Activated CD4-positive, CD25-positive, alpha-beta regulatory T cell (primary cell): ENCODE data around the gene SDE2.
"Not testable (repeated sequence)": the region's sequence is repeated elsewhere in the genome, so short reads cannot be mapped to it uniquely, and the experiment has no call there.

Source experiments
- DNase-seq, 4 experiments: peaks; one replicate each; lab custom pipeline; 2025; lab: John Stamatoyannopoulos, UW

Gene SDE2

GRCh38 chr1:225975146-225975545 lies 24.0 kb downstream of the SDE2 start:
- DNase-seq, result not testable (repeated sequence)

DNA sequence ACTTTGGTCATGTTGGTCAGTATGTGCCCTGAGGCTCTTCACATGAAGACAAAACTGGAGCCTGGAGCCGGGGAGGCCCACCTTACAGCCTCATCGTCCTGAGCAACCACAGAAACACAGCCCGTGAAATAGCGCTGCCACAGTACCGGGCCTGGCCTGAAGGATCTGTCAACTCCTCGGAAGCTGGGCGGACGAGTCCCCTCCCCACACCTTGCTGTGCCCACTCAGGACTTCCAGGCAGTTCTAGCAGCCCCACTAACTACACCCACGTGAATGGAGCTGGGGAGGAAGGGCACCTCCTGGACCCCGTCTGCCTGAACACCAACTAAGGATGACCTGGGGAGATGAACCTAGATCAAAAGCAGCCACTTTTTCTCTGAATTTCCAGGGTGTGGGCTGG lies 24.7 kb downstream of the SDE2 start:
- no peak for DNase-seq

- DNase-seq, result no peak
These were observed 26.0 kb downstream of the SDE2 start for GRCh38 chr1:225973158-225973557.

DNA sequence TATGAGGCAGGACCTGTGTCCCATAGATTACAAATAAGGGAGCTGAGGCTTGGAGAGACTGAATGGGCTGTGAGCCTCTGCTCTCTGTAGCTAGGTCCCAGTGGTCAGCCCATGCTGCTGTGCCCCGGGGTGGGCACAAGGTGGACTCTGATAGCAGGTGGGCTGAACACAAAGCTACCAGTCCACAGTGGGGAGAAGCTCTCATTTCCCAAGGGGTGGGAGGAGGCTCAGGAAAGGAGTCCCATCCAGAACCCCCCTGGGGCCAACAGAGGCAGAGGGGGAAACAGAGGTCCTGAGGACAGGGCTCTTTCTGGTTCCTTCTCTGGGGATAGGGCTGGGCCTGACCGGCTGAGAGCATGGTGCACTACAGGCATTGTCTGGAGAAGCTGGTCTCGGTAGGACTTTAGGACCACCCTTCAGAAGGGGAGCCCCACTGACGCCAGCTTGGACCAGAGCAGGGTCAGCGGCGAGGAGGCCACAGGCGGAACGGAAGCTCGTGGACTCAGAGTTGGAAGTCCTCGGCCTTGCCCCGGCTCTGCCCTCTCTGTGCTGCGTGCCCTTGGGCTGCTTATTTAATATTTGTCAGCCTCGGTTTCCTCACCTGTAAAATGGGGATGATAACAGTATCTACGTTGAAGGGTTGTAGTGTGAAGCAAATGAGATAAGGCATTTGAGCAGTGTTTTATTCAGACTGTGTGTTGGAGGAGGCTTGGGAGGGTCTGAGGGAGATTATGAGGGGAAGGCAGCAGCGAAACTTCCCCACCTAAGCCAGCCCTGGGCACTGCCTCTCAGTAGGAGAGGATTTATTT lies 26.6 kb downstream of the SDE2 start:
- no peak for DNase-seq

GRCh38 chr1:225970592-225971157 lies 28.5 kb downstream of the SDE2 start:
- not testable (repeated sequence) for DNase-seq

DNA sequence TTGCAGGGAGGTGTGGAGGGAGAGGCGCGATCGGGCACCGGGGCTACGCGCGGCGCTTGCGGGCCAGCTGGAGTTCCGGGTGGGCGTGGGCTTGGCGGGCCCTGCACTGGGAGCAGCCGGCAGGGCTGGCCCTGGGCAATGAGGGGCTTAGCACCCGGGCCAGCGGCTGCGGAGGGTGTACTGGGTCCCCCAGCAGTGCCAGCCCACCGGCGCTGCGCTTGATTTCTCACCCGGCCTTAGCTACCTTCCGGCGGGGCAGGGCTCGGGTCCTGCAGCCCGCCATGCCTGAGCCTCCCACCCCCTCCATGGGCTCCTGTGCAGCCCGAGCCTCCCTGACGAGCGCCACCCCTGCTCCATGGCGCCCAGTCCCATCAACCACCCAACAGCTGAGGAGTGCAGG lies 29.4 kb downstream of the SDE2 start:
- not testable (repeated sequence) for DNase-seq

DNA sequence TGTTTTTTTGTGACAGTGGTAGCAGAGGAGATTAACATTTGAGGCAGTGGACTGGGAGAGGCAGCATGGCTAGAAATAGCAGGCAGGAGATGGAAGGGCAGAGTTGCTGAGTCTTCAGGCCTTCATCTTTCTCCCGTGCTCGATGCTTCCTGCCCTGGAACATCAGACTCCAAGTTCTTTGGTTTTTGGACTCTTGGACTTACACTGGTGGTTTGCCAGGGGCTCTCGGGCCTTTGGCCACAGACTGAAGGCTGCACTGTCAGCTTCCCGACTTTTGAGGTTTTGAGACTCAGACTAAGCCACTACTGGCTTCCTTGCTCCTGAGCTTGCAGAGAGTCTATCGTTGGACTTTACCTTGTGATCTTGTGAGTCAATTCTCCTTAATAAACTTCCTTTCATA lies 33.9 kb downstream of the SDE2 start:
- no peak for DNase-seq

DNA sequence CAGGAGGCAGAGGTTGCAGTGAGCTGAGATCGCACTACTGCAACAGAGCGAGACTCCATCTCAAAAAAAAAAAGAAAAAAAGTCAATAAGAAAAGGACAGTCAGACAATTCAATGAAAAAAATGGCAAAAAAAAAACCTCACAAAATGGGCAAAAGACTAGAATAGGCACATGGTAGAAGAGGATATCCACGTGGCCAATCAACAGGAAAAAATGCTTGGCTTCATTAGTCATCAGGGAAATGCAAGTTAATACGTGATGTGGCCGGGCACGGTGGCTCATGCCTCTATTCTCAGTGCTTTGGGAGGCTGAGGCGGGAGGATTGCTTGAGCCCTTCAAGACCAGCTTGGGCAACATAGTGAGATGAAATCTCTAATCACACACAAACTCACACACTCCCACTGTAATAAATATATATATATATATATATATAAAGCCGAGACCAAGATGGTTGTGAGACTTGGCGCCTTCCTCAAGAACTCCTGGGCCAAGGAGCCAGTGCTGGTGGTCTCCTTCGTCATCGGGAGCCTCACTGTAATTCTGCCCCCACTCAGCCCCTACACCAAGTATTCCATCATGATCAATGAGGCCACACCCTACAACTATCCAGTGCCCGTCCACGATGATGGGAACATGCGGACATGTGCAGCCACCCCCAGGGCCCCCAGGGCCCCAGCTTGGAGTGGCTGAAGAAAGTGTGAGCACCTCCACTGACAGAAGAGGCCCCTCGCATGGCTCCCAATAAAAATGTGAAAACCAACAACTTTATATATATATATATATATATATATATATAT lies 35.2 kb downstream of the SDE2 start:
- DNase-seq, result no peak

GRCh38 chr1:225962440-225962975 lies 36.6 kb downstream of the SDE2 start:
- DNase-seq, result peak; percentile 19 to 47 (median 32)

DNA sequence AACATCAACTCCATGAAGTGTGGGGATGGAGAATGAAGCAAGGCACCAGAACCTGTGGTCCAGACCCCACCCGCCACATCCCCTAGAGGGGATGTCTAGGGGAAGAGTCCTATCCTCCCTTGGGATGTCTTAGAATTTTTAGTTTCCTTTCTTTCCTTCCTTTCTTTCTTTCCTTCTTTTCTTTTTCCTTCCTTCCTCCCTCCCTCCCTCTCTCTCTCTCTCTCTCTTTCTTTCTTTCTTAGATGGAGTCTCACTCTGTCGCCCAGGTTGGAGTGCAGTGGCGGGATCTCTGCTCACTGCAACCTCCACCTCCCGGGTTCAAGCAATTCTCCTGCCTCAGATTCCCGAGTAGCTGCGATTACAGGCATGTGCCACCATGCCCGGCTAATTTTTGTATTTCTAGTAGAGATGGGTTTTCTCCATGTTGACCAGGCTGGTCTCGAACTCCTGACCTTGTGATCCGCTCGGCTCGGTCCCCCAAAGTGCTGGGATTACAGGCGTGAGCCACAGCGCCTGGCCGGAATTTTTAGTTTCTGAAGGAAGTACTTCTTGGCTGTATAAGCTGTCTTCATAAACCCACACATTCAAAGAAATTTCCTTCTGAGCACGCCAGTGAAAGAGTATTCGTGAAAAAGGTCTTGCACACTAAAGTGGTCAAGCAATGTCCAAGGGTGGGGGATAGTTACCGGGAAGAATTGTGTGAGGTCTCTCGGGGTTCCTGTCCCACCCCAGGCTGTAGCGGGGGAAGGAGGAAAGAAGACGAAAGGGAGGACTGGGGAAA lies 37.3 kb downstream of the SDE2 start:
- no peak for DNase-seq

DNA sequence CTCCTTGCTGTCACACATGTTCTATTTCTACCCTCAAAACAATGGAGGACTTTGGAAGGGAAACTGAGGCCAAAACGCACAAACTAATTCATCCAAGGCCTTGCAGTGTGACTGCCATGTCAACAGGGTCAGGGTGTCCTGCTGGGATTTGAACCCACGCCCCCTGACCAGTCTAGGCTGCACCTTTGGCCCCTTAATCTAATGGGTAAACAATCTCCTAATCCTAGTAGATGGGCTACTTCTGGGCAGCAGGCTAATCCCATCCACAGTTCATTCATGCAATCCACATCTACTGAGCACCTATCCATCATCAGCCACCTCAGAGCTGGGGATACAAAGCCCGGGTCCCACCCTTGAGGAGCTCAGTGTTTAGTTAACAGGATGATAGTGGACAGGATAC lies 41.1 kb downstream of the SDE2 start:
- DNase-seq, result no peak

- no peak for DNase-seq
These were observed 44.4 kb downstream of the SDE2 start for GRCh38 chr1:225954753-225955152.

DNA sequence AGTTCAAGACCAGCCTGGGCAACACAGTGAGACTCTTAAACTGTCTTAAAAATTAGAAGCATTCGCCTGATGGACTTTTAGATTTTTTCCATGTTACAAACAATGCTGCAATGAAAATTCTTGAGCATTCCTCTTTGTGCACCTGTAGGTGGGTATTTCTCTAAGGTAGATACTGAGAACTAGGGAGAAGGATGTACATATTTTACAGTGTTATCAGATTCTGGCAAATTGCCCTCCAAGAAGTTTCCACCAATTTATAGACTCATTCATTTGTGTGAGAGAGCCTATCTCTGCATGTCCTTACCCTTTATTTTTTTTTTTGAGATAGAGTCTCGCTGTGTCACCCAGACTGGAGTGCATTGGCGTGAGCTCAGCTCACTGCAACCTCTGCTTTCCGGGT lies 45.8 kb downstream of the SDE2 start:
- DNase-seq, result no peak

DNA sequence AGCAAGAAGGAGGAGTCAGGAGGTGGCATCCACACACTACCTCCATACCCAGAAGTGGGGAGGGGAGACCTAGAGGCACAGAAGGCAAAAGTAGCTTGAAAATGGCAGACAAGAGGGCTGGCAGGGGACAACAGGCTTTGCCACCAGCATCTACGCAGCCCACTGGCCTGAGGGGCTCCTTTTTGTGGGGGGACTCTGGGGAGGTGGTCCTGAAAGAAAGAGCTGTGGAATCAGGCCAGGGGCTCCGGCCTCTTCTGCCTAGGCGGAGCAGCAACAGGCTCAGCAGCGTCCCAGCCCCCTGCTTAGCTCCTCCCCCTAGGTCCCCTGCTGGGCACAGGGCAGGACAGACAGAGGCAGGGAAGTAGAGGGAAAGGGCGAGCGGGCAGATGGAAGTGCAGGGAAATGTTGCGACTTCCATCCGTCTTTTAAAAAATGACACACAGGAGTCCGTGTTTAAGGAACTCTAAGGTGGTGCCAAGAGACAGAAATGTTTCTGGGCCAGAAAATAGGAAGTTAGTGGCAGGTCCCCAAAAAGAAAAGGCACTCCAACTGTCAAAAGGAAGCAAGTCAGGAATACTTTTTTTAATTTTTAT lies 48.1 kb downstream of the SDE2 start:
- DNase-seq, result no peak

- DNase-seq, result no peak
These were observed 50.1 kb downstream of the SDE2 start for GRCh38 chr1:225949041-225949440.

GRCh38 chr1:225946803-225947202 lies 52.3 kb downstream of the SDE2 start:
- DNase-seq, result no peak

GRCh38 chr1:225946082-225946620 lies 53.0 kb downstream of the SDE2 start:
- DNase-seq, result no peak

DNA sequence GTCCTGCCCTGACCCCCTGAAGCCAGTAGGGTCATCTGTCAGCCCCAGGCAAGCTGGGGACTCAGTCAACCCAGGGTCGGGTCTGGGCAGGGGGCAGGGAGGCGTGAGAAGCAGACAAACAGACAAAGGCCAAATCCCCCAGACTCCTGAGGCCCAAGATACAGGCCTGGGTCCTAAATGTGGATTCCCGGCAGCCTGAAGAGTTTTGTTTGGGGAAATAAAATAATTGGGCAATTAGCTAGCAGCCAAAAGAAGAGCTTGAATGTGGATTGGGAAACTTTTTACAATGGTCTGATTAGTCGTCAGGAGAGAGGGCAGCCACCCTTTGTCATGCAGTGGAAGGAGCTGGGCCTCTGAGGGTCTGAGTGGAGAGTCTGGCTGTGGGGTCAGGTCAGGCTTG lies 53.6 kb downstream of the SDE2 start:
- no peak for DNase-seq

DNA sequence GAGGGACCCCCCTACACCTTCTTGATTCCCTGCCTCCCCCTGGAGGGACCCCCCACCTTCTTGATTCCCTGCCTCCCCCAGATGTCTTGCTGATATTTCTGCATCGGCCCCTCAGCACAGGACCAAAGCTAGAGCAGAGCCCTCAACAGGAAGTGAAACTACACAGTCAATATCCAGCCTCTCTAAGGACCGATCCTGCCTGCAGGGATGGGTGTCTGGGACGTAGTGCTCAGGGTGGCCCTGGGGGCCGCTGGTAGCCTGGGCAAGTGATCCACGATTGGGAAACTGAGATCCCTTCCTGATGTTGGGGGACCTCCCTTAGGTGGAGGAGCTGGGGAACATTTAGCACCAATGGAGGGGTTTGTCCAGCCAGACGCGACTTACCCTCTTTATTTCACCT lies 54.2 kb downstream of the SDE2 start:
- DNase-seq, result no peak

DNA sequence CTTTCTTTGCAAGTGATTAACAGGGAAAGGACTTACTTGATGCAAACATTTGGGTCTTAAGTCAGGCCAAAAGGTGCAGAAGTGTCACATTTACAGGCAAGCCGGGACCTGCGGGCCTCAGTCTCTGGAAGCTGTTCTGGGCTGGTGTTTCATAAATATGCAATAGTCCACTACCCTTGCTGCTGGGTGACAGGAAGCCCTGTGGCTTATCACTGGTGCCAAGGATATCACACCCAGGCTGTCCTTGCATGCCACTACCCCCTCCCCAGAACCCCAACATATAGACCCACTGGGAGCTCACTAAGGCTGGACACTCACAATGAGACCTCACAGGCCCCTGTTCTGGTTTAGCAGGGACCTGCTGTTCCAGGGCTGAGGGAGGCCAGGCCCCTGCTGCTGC lies 54.8 kb downstream of the SDE2 start:
- DNase-seq, result no peak

- no peak for DNase-seq
These were observed 55.6 kb downstream of the SDE2 start for GRCh38 chr1:225943582-225943981.
